PFSK-1 (cell line): Measurements from ENCODE around the gene ZCCHC14.

Experiments used
- FOXP2 ChIP-seq: optimal IDR thresholded peaks from 2 replicates; pipeline ENCODE3; 2011; ENCODE audit warnings: borderline replicate concordance, control low read depth, inconsistent platforms; ENCODE audit not compliant: insufficient read depth; ENCODE audit errors: extremely low read length, extremely low read depth
- POLR2AphosphoS5 ChIP-seq: IDR thresholded peaks from 2 replicates; pipeline ENCODE4 v1.6.1; 2012; ENCODE audit warnings: low read depth, mild to moderate bottlenecking, control low read depth, low read length, moderate library complexity
- SIN3A ChIP-seq: IDR thresholded peaks from 2 replicates; pipeline ENCODE4 v1.6.1; 2012; ENCODE audit warnings: mild to moderate bottlenecking, low read length, moderate library complexity, borderline replicate concordance; ENCODE audit not compliant: insufficient read depth
- TAF1 ChIP-seq: IDR thresholded peaks from 2 replicates; pipeline ENCODE4 v1.6.1; 2012; ENCODE audit warnings: low read length, control low read depth, borderline replicate concordance; ENCODE audit not compliant: insufficient read depth
- TF ChIP-seq, protein P1 (sequence below), 2 experiments: IDR thresholded peaks; 2 replicates each; pipeline versions ENCODE4 v1.6.1 to v1.8.0; 2011 to 2012; ENCODE audit warnings: low read depth in 2 of 2, low read length in 2 of 2, control low read depth in 1 of 2, inconsistent platforms in 1 of 2, mild to moderate bottlenecking in 1 of 2, moderate library complexity in 1 of 2; ENCODE audit not compliant: insufficient read depth in 1 of 2

ZCCHC14 gene

DNA sequence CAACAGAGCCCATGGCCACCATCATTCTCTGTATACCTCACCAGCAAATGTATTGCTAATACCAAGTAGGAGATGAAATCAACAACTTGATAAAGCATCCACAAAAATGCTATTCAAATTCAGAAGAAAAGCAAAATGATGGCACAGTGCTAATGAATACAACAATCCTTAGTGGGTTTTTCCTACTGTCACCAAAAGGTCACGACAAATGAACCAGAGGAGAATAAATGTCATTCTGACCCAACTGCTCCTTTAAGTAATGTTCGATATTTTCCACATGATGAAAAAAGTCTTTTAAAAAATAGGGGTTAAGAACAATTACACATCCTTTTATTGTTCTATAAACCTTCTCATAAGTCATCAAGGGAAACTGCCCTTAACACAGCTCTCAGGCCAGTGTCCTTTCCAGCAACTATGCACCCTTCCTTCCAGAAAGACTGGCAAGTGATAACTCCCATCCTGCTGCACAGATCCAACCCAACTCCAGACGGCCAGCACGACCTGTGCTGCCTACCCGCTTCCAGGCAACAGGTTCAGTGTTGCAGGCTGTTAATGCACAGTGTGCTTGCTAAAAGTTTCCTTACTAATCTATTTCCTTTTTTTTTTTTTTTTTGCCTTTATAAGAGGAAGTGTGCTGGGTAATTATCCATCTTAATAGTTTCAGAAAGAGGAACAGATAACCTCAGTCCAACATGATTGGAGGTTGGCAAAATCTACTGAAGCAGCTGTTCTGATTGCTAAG lies 124.6 kb downstream of the ZCCHC14 start:
- TF ChIP-seq TAF1, result no peak
- no peak for TF ChIP-seq FOXP2
- TF ChIP-seq POLR2AphosphoS5, result no peak
- TF ChIP-seq, protein P1, sequence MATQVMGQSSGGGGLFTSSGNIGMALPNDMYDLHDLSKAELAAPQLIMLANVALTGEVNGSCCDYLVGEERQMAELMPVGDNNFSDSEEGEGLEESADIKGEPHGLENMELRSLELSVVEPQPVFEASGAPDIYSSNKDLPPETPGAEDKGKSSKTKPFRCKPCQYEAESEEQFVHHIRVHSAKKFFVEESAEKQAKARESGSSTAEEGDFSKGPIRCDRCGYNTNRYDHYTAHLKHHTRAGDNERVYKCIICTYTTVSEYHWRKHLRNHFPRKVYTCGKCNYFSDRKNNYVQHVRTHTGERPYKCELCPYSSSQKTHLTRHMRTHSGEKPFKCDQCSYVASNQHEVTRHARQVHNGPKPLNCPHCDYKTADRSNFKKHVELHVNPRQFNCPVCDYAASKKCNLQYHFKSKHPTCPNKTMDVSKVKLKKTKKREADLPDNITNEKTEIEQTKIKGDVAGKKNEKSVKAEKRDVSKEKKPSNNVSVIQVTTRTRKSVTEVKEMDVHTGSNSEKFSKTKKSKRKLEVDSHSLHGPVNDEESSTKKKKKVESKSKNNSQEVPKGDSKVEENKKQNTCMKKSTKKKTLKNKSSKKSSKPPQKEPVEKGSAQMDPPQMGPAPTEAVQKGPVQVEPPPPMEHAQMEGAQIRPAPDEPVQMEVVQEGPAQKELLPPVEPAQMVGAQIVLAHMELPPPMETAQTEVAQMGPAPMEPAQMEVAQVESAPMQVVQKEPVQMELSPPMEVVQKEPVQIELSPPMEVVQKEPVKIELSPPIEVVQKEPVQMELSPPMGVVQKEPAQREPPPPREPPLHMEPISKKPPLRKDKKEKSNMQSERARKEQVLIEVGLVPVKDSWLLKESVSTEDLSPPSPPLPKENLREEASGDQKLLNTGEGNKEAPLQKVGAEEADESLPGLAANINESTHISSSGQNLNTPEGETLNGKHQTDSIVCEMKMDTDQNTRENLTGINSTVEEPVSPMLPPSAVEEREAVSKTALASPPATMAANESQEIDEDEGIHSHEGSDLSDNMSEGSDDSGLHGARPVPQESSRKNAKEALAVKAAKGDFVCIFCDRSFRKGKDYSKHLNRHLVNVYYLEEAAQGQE (IDR thresholded peaks at IDR 0.05; ENCODE audit: insufficient read depth in 1 of 2, low read depth in 2 of 2, low read length in 2 of 2), result no peak
- TF ChIP-seq SIN3A, result no peak

DNA sequence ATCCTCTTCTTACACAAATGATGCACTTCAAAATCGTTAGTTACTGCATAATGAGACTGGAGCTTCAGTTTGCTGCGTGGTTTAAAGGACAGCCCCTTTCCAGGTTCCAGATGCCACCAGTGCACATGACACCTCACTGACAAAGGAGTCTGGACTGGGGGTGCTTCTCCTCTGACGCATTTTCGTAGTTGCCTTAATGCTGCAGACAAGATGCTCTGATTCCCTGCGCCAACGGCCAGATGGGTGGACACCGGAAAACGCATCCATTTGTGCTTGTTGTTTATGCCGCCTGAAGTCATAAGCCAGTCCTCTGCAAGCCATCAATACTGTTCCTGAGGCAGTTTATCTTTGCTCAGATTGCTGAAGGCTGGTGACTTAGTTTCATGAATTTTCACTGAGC lies 125.3 kb downstream of the ZCCHC14 start:
- TF ChIP-seq POLR2AphosphoS5 (no peak), SIN3A (no peak), FOXP2 (no peak), TAF1 (no peak)
- TF ChIP-seq, protein P1 (IDR thresholded peaks at IDR 0.05; ENCODE audit: insufficient read depth in 1 of 2, low read depth in 2 of 2, low read length in 2 of 2), result no peak

DNA sequence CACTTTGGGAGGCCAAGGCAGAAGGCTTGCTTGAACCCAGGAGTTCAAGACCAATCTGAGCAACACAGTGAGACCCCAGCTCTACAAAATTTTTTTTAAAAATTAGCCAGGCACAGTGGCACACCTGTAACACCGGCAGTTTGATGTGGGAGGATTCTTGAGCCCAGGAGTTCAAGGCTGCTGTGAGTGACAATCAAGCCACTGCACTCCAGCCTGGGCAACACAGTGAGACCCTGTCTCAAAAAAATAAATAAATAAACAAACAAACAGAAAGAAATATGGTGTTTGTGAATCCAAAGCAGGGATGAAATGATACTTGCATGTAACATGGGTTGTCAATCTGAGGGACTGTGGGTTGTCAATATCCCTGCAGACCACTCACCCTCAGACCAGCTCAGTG lies 125.9 kb downstream of the ZCCHC14 start:
- no peak for TF ChIP-seq FOXP2
- no peak for TF ChIP-seq SIN3A
- TF ChIP-seq TAF1, result no peak
- TF ChIP-seq, protein P1 (IDR thresholded peaks at IDR 0.05; ENCODE audit: insufficient read depth in 1 of 2, low read depth in 2 of 2, low read length in 2 of 2), result no peak
- TF ChIP-seq POLR2AphosphoS5, result no peak

DNA sequence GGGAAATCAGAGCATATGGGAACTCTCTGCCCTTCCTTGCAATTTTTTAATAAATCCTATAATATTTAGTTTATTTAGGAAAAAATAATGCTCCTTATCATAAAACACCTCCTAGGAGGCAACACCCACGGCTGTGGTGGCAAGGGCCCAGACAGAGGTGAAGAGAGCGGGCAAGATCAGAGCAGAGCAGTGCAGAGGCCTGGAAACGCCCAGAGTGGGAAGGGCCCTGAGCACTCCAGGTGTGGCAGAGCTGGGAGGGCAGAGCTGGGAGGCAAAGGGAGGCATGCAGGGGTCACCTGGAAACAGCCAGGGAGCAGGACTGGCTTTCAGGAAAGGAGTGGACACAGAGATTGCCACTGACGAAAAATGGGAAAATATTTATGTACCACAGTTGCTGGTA lies 126.5 kb downstream of the ZCCHC14 start:
- TF ChIP-seq, protein P1 (IDR thresholded peaks at IDR 0.05; ENCODE audit: insufficient read depth in 1 of 2, low read depth in 2 of 2, low read length in 2 of 2), result no peak
- TF ChIP-seq SIN3A (no peak), POLR2AphosphoS5 (no peak), FOXP2 (no peak)
